ENCODE data around the gene SNAI1. TPM values are rescaled to one million over a fixed set of nuclear protein-coding genes. Genes with fewer than 3 reads are reported as not detected.

The SNAI1 gene
- polyA plus RNA-seq, 1 donor (not counting 4 experiments of a cell fraction or from before 2014, with no cell fraction given), result not detected

- H3K27ac ChIP-seq (ENCODE audit: control insufficient read depth, insufficient read depth, low read length), result no peak overlapping the region
- no peak for FAIRE-seq
- H3K9me3 ChIP-seq (ENCODE audit: control insufficient read depth, low read depth, low read length), result no peaks in the 10 kb centered on the region
Observed at GRCh38 chr20:49948178-49948577, 34.6 kb upstream of the SNAI1 start.

GRCh38 chr20:49948809-49949507 is 33.8 kb upstream of the SNAI1 start:
- Histone ChIP-seq H4K20me1 (ENCODE audit: control insufficient read depth, extremely low read depth, insufficient read depth, low read length) (no peaks in the 10 kb centered on the region), H3K4me3 (ENCODE audit: control insufficient read depth in 2 of 3, extremely low read depth in 1 of 3, insufficient read depth in 2 of 3, low read depth in 1 of 3, low read length in 3 of 3) (no peak overlapping the region), H3K36me3 (ENCODE audit: control insufficient read depth in 2 of 2, extremely low read depth in 1 of 2, insufficient read depth in 2 of 2, low read length in 2 of 2) (peaks cover 37 to 55% of the 10 kb centered on the region in 2 experiments), H2AFZ (ENCODE audit: control insufficient read depth, low read length) (no peak overlapping the region), H3K4me2 (ENCODE audit: control insufficient read depth, extremely low read depth, insufficient read depth, low read depth, low read length) (no peak overlapping the region), H3K27me3 (ENCODE audit: control insufficient read depth, extremely low read depth, insufficient read depth, low read length) (no peaks in the 10 kb centered on the region), H3K4me1 (ENCODE audit: control insufficient read depth, extremely low read depth, insufficient read depth, low read length) (peaks cover 12% of the 10 kb centered on the region), H3K9ac (ENCODE audit: control insufficient read depth, extremely low read depth, insufficient read depth, low read length) (no peak overlapping the region), H3K9me1 (ENCODE audit: control insufficient read depth, extremely low read depth, insufficient read depth, low read length) (peaks cover 2% of the 10 kb centered on the region), H3K27ac (ENCODE audit: control insufficient read depth, insufficient read depth, low read length) (no peak overlapping the region), H3K79me2 (ENCODE audit: control insufficient read depth, insufficient read depth, low read length) (peaks cover 8% of the 10 kb centered on the region), H3K9me3 (ENCODE audit: control insufficient read depth, low read depth, low read length) (no peaks in the 10 kb centered on the region)
- DNase-seq (ENCODE audit: low read depth, low spot score) (no peak), FAIRE-seq (no peak)
- TF ChIP-seq EZH2 (IDR thresholded peaks at IDR 0.05; ENCODE audit: low read length), result no peak
- TF ChIP-seq, protein P1, sequence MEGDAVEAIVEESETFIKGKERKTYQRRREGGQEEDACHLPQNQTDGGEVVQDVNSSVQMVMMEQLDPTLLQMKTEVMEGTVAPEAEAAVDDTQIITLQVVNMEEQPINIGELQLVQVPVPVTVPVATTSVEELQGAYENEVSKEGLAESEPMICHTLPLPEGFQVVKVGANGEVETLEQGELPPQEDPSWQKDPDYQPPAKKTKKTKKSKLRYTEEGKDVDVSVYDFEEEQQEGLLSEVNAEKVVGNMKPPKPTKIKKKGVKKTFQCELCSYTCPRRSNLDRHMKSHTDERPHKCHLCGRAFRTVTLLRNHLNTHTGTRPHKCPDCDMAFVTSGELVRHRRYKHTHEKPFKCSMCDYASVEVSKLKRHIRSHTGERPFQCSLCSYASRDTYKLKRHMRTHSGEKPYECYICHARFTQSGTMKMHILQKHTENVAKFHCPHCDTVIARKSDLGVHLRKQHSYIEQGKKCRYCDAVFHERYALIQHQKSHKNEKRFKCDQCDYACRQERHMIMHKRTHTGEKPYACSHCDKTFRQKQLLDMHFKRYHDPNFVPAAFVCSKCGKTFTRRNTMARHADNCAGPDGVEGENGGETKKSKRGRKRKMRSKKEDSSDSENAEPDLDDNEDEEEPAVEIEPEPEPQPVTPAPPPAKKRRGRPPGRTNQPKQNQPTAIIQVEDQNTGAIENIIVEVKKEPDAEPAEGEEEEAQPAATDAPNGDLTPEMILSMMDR (optimal IDR thresholded peaks at IDR 0.05 in 1 of 3, IDR thresholded peaks at IDR 0.05 in 1 of 3, conservative IDR thresholded peaks at IDR 0.05 in 1 of 3; ENCODE audit: extremely low read depth in 1 of 3, insufficient read depth in 2 of 3, low read length in 3 of 3), result no peak
- dilution Hi-C loops (cut with MboI; ENCODE audit: extremely low pct_ligation_motif_present, low sequenced_read_pairs), result no loop called here

More at GRCh38 chr20:49948178-49948577, 34.6 kb upstream of the SNAI1 start:
- dilution Hi-C loops (cut with MboI; ENCODE audit: extremely low pct_ligation_motif_present, low sequenced_read_pairs), result no loop called here
- no peak overlapping the region for H3K4me3 ChIP-seq (ENCODE audit: control insufficient read depth in 2 of 3, extremely low read depth in 1 of 3, insufficient read depth in 2 of 3, low read depth in 1 of 3, low read length in 3 of 3)
- peaks cover 35 to 52% of the 10 kb centered on the region in 2 experiments for H3K36me3 ChIP-seq (ENCODE audit: control insufficient read depth in 2 of 2, extremely low read depth in 1 of 2, insufficient read depth in 2 of 2, low read length in 2 of 2)
- H4K20me1 ChIP-seq (ENCODE audit: control insufficient read depth, extremely low read depth, insufficient read depth, low read length), result no peaks in the 10 kb centered on the region
- TF ChIP-seq, protein P1 (optimal IDR thresholded peaks at IDR 0.05 in 1 of 3, IDR thresholded peaks at IDR 0.05 in 1 of 3, conservative IDR thresholded peaks at IDR 0.05 in 1 of 3; ENCODE audit: extremely low read depth in 1 of 3, insufficient read depth in 2 of 3, low read length in 3 of 3), result no peak
- TF ChIP-seq EZH2 (IDR thresholded peaks at IDR 0.05; ENCODE audit: low read length), result no peak
- H3K9ac ChIP-seq (ENCODE audit: control insufficient read depth, extremely low read depth, insufficient read depth, low read length), result no peak overlapping the region
- H3K4me1 ChIP-seq (ENCODE audit: control insufficient read depth, extremely low read depth, insufficient read depth, low read length), result peaks cover 12% of the 10 kb centered on the region
- no peak overlapping the region for H2AFZ ChIP-seq (ENCODE audit: control insufficient read depth, low read length)
- H3K79me2 ChIP-seq (ENCODE audit: control insufficient read depth, insufficient read depth, low read length), result peaks cover 10% of the 10 kb centered on the region
- H3K27me3 ChIP-seq (ENCODE audit: control insufficient read depth, extremely low read depth, insufficient read depth, low read length), result no peaks in the 10 kb centered on the region
- no peak for DNase-seq (ENCODE audit: low read depth, low spot score)
- H3K9me1 ChIP-seq (ENCODE audit: control insufficient read depth, extremely low read depth, insufficient read depth, low read length), result peaks cover 2% of the 10 kb centered on the region
- no peak overlapping the region for H3K4me2 ChIP-seq (ENCODE audit: control insufficient read depth, extremely low read depth, insufficient read depth, low read depth, low read length)

Measured in keratinocyte (primary cell).